CD4-positive, alpha-beta T cell treated with Interferon alpha-2 for 1 hour (primary cell): Measurements from ENCODE around the gene CHKB.

ENCODE experiments used
- DNase-seq, 2 donors: peaks; one replicate each; pipeline ENCODE4 v3.0.0-alpha.2; 2020 to 2022

Gene CHKB

DNA sequence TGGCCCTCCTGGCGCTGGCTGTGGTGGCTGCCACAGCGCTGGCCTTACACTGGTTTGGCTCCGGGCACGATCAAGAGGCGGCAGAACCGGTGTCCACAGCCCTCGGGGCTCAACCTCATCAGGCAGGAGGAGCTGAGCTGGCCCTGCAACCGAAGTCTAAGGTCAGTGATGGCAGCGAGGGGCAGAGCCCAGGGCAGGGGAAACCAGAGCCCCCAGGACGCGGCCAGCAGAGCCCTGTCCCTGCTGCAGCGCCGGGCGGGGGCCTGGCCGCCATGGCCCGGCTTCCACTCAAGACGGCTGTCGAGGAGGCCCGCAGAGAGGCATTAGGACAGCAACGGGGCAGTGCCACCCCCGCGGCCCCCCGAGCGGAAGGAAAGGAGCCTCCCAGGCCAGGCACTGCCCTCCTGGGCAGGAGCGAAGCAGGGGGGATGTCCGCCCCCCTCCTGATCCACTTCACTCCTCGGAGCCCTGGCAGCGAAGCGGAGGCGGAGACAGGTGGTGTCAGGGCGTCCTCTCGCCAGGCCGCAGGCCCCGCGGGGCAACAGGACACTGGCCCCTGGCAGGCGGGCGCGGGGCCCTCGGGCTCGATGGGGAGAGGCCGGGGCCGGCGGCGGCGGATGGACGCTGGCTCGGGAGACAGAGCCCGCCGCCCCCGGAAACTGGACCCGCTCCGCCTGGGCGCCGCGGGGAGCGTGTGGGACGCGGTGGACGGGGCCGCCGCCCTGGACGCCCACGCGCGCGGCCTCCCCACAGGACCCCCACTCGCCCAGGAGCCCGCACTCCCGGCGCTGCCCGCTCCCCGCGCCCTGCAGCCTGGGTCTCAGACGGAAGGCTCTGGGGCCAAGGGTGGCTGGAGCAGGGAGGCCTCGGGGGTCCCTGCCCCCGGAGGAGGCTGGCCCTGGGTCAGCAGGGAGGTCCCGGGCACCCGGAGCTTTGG lies 36.1 kb downstream of the CHKB start:
- DNase-seq = no peak

DNA sequence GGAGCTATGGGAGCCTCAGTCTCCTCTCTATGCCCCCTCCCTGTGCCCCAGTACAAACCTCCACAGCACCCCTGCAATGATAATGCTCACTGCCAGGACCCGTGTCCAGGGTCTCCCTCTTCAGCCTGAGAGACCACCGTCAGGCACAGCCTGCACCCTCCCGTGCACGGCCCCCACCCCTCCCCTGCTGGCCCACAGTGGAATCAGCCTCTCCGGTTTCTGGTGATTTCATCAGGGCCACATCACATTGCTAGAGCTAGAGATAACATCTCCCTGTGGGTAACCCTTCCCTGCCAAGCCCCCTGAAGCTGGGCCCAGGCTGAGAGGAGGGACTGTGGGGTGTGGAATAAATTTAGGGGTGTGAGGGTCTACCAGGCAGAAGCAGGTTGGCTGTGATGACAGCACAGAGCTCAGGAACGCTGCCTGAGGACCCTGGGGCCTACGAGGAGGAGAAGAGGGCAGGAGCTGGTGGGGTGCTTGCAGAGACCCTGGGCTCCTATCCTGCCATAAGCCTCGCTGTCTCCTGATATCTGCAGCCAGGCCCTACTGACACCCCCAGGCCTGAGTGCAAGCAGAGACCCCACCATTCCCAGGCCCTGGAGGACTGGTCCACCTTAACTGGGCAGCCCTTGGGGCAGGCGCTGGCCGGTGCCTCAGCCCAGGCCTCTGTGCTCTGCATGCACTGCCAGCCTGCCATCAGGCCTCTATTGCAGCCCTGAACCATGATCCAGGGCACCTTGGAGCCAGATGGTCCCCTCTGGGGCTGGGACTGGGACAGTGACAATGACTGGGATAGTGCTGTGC lies 36.9 kb downstream of the CHKB start, which contains the start of gene KLHDC7B:
TSS of gene KLHDC7B (plus strand) at position 378 of the 804 bp plus-strand sequence. CDS start at position 723, 345 bp downstream.
- peak in 1 of 2 donors; percentile 60 for DNase-seq

DNA sequence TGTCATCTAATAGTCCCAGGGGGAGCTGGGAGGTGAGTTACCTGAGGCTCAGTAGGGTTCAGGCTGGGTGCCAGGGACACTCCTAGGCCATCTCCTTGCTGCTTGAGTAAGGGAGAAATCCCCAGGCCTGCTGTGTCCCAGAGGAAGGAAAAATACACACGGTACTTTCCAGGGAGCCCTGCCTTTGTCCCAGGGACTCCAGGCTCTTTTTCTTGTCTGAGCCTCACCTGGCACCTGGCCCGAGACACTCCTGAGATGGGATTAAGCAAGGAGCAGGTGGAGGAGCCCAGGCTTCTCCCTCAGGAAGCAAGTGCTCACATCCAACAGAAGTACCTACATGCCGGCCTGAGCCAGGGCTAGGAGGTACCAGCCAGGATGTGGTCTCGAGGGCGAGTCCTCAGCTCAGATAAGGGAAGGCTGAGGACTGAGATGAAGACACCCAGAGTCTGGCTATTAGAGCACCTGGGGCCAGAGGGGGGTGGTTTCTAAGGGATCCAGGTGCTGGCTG lies 37.8 kb downstream of the CHKB start:
- peak in 1 of 2 donors; percentile 63 for DNase-seq

DNA sequence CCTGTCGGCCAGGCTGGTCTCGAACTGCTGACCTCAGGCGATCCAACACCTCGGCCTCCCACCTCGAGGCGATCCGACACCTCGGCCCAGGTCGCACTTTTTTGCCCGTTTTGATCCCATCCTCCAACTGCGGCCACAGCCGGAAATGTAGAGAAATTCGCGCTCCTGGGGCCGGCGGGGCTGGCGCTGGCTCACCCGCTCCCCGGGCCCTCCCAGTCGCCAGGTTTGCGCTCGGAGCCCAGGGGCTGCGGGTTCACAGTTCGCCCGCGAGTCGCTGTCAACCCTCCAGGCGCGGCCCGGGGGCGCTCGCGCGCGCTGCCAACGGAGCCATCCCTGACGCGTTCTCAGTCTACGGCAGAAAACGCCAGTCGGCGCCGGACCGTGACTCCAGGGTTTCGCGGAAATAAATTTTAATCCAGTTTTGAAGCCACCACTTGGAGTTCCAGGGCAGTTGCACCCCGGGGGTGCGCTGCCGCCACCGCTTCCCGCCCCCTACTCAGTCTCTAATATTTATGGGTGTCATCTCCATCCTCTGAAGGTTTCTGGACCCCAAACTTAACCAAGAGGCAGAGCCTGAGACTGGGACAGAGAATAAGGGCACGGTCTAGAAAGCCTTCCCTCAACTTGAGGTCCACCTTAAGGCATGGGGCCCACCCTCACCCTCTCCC lies 38.4 kb downstream of the CHKB start:
- DNase-seq = peak; percentile 90 to 92

DNA sequence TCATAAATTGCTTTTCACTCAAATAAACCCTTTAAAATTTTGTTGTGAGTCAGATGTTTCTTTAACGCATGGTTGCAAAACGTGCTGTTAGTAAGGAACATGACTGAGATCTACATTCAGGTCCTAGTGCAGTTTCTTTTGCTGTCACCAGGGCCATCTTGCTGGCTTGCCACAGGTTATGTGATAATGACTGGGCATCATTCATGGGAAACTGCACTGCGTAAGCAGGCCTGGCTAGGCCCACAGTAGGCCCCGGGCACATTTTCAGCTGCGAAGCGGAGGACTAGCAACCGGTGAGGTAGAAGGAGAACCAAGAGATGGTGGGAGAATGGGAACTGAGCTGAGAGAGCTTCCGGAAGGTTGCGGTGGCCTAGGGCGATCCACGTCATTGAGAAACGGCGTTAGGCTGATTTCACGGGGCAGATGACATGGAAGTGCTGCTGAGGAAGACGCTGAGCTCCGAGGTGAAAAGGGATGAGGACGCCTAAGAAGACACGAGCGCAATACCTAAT lies 40.2 kb downstream of the CHKB start:
- DNase-seq = peak; percentile 44 to 73

DNA sequence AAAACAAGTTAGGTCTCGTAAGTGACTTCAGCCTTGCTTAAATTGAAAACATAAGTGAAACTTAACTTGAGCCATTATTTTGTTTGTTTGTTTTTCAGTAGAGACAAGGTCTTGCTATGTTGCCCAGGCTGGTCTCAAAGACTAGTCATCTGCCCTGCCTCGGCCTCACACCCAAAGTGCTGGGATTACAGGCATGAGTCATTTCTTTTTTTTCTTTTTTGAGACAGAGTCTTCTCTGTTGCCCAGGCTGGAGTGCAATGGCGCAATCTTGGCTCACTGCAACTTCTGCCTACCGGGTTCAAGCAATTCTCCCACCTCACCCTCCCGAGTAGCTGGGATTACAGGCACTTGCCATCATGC lies 41.0 kb downstream of the CHKB start:
- DNase-seq = peak; percentile 61 to 77

DNA sequence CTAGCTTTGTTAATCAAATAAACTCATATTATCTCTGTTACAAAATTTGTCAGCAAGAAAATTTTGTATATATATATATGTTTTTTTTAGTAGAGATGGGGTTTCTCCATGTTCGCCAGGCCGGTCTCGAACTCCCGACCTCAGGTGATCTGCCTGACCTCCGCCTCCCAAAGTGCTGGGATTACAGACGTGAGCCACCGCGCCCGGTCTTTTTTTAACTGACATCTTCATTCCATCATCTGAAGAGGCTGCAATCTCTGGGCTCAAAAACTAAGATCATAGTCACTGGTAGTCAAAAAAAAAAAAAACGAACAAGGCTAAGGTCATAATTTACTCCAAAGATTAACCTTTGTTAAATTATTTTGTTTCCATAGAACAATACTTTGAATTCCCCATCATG lies 42.3 kb downstream of the CHKB start:
- DNase-seq = peak in 1 of 2 donors; percentile 28

DNA sequence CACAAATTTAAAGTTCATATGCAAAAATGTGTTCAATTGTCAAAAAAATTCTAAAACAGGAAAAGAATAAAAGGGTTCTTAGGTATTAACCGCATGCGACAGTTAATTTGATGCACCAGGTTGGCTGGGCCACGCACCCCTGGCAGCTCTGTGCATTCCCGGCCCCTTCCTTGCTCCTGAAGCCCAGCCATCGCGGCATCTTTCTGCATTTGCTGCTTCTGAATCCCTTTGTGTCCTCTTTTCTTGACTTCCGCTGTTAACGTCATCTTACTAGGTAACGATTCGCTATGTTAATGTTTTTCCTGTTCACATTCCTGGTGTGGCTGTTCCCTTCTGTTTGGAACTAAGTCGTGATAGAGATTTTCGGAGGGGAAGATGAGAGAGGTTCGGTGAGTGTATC lies 44.9 kb downstream of the CHKB start:
- no peak for DNase-seq

DNA sequence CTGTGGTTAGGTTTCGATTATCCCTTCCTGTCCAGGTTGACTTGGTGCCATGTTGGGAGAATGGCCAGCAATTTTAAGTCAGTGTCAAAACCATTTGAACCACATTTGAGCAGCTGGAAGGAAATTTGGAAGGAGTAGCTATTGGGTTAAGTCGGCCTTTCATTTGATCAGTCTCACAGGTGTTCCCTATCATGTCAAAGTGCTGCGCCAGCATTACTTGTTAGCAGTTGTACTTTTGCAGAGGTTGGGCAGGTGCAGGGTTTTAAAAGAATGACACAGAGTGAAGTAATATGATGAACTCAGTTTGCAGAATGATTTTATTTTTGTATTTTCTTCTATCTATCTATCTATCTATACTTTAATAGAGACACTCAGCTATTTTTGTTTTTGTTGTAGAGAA lies 46.4 kb downstream of the CHKB start:
- DNase-seq = peak in 1 of 2 donors; percentile 25

DNA sequence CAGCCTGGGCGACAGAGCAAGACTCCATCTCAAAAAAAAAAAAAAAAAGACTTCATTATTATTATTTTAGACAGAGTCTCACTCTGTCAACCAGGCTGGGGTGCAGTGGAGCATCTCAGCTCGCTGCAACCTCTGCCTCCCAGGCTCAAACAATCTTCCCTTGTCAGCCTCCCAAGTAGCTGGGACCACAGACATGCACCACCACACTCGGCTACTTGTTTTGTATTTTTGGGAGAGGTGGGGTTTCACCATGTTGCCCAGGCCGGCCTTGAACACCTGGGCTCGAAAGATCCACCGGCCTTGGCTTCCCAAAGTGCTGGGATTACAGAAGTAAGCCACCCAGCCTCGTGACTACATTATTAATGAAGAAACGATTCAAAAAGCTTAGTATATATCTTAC lies 47.5 kb downstream of the CHKB start:
- DNase-seq = no peak

DNA sequence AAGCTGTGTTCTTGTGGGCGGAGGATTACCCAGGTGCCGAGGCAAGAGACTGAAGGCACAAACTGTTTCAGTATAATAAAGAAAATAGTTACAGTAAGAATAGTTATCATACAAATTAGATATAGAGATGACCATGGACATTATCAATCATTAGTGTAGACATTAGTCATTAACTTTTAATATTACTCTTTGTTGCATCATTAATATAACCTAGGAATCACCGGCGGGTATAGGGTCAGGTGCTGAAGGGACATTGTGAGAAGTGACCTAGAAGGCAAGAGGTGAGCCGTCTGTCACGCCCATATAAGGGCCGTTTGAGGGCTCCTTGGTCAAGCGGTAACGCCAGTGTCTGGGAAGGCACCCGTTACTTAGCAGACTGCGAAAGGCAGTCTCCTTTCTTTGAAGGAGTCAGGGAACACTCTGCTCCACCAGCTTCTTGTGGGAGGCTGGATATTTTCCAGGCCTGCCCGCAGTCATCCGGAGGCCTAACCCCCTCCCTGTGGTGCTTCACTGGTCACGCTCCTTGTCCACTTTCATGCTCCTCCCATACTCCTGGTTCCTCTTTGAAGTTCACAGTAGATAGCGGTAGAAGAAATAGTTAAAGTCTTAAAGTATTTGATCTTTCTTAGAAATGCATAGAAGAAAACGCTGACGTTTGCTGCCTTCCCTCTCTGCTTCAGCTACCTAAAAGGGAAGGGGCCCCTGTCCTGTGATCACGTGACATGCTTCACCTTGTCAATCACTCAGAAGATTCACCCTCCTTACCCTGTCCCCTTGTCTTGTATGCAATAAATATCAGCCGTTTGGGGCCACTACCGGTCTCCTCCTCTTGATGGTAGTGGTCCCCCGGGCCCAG lies 48.6 kb downstream of the CHKB start:
- DNase-seq = peak; percentile 68 to 69

DNA sequence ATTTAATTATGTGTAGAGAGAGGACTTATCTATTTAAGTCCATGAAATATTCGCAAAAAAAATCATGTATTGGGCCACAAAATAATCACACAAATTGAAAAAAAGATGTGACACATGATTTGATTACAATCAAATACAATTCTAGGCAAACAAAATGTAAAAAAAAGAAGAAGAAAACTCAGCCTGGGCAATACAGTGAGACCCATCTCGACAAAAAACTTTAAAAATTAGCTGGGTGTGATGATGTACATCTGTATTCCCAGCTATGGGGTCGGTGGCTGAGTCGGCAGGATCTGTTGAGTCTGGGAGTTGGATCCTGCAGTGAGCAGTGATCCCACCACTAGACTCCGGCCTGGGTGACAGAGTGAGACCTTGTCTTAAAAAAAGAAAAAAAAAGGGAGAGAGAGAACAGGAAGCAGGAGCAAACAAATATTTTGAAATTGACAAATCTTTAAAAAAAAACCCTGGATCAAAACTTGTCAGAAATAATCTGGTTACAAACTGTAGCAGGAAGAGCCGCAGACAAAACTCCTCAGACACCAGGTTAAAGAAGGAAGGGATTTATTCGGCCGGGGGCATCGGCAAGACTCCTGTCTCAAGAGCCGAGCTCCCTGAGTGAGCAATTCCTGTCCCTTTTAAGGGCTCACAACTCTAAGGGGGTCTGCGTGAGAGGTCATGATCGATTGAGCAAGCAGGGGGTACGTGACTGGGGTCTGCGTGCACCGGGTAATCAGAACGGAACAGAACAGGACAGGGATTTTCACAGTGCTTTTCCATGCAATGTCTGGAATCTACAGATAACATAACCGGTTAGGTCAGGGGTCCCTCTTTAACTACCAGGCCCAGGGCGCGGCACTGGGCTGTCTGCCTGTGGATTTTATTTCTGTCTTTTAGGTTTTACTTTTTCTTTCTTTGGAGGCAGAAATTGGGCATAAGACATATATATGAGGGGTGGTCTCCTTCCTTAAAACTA lies 49.5 kb downstream of the CHKB start:
- DNase-seq = no peak

DNA sequence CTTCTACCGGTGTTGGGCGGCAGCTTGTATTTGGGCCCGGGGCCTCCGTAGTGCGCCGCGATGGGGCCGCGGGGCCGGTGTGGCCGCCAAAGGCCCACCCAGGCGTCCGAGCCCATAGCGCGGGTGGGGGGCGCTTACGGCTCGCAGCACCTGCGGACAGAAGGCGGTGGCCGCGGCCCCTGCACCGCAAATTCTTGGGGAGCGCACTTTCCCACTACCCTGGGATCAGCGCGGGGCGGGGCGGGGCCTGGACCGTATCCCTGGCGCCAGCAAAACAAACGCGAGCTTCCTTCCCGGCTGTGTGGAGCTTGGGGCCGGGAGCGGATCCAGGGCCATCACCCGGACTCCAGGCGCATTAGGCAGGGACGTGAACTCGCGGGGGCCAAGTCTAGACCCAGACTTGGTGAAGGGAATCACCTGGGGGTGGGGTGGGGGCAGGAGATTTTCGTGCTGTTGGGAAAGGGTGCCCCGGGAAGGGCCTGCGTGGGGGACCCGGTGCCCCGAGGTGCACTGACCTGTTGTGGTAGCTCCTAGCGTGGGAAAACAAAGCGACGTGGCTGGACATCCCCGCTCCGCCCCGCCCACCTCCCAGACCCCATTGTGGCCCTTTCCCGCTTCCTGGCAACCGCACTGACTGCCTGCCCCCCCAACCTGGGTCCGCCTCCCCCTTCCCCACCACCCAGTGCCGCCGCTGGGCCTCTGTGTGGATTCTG lies 50.5 kb downstream of the CHKB start:
- DNase-seq = peak; percentile 44 to 63

DNA sequence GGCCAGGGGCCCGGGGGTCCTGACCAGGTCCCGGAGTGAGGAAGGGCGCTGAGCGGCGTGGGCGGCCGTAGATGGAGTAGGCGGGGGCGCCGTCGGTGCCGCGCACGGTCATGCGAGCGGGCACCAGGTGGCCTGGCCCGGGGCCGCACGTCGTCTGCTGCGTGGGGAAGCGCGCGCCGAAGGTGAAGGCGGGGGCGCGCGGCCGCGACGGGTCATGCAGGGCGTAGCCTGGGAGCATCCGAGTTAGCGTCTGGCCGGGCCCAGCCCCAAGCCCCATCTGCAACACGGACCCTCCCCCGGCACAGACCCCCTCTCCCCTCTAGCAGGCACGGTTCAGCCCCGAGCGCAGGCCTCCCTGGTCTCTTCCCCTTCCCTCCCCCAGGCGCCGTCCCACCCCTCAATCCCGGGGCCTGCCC lies 51.1 kb downstream of the CHKB start:
- peak; percentile 85 for DNase-seq

DNA sequence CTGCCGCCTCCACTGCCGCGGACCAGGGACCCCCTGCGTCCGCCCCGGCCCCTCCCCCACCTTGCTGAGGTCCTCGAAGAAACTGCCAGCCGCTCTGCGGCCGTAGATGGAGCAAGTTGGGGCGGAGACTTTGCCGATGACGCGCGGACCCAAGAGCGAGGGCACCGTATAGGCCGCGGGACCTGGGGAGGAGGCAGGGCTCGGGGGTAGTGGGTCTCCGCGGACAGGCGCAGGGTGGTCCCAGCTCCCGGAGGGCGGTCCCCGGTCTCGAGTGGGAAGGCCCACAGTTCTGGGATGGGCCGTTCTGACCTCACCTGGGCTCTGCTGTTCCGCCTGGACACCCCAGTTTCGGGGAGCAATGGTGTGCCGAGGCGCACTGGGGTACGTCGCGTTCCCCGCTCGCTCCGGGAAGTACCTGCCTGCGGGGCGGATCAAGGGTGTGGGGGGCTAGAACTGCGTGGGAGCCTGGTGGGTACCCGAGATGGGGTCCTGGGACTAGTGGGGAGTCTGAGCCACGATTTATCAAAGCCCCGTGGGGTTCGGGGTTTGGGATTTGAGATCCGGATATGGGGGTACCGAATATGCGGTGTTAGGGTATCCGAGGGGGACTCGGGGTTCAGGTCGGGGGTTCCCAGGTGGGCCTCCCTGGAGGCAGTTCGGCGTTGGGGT lies 51.6 kb downstream of the CHKB start:
- peak; percentile 90 to 91 for DNase-seq

DNA sequence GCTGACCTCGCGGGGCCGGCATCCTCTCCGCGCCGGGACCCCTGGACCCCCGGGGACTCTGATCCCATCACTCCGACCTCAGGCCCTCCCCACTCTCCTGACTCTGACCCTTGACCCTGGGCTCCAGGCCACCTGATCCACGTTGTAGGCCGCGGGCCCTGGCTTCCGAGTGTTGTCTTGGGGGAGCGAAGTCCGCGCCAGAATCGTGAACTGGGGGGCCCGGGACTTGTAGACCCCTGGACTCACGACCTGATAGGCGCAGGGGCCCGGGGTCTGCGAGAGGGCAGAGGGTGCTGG lies 52.1 kb downstream of the CHKB start:
- DNase-seq = no peak

DNA sequence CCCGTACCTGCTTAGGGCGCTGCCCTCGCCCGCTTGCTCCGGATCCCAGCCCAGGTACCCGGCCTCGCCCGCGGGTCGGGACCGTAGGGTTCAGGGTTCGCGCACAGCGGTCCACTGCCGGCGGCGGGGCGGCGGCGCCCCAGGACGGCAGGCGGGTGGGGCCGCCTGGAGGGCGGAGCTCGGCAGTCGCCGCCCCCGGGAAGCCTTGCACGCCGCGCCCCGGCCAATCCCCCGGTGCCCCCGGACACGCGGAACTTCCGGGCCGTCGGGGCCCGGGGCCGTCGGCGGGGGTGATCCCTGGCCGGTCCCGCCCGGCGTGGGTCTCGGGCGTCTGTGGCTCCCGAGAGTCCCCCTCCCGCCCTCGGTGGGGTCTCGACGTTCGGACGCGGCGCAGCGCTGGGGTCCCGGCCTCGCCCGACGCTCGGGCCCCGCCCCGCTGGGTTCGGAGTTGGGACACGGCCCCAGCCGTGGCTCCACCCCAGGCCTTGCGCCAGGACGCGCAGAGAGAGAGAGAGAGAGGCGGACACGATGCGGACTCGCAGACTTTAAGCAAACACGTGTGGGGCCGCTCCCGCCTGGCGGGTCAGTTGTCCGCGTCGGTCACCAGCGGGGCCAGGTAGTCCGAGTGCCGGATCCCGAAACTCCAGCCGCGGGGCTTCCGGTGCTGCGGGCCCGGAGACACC lies 52.6 kb downstream of the CHKB start, which contains the start of gene TYMP:
TSS of gene TYMP (minus strand) at position 116 of the 683 bp plus-strand sequence. CDS start 303 bp downstream, outside the sequence.
- peak; percentile 81 to 86 for DNase-seq

DNA sequence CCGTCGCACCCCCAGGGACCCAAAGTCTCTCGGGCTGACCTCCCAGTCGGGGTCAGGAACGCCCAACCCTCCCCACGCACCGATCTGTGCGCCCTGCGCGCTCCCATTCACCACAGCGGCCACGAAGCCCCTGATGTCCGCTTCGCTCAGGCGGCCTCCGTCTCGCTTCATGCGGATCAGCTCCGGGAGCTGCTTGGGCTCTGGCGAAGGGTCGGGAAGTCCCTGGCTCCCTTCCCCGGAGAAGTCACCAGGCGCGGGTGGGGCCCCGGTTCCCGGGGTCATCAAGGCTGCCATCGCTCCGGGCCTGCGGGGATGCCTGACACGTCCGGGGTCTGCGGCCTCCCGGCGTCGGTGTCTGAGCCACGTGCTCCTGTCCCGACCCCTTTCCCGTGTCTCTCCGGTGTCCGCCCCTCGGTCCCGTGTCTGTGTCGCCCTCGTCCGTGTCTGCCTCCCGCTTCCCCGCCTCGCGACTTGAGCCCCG lies 53.2 kb downstream of the CHKB start:
- no peak for DNase-seq
